ENCODE results near the gene ADRM1. TPM values are rescaled to one million over a fixed set of nuclear protein-coding genes. Genes with fewer than 3 reads are reported as not detected.

ADRM1 gene
- 173 and 200 TPM in 2 replicates for total RNA-seq (2014; rRNA removed; shearing (Covaris generic))
- polyA plus RNA-seq (2015; cell fraction: cytosol; rRNA removed), result 229 and 252 TPM in 2 replicates
- polyA plus RNA-seq (2015; cell fraction: nucleus; rRNA removed), result 83.0 and 101 TPM in 2 replicates

GRCh38 chr20:62302341-62303061, at the start of gene ADRM1:
Gene ADRM1 (plus strand): TSS chr20:62302997. CDS start chr20:62303569, 572 bp downstream.
- DNase-seq (ENCODE audit: low read depth, low spot score), result peak; percentile 97
- in situ Hi-C loops (cut with HindIII; ENCODE audit: low pct_unique_long_range_greater_than_20kb, low sequenced_read_pairs), result no loop called here

GRCh38 chr20:62253398-62253797, 49.4 kb upstream of the ADRM1 start:
- in situ Hi-C loops (cut with HindIII; ENCODE audit: low pct_unique_long_range_greater_than_20kb, low sequenced_read_pairs), result no loop called here
- no peak for DNase-seq (ENCODE audit: low read depth, low spot score)

- DNase-seq (ENCODE audit: low read depth, low spot score), result no peak
- in situ Hi-C loops (cut with HindIII; ENCODE audit: low pct_unique_long_range_greater_than_20kb, low sequenced_read_pairs), result no loop called here
Measured at GRCh38 chr20:62254021-62254724, 48.6 kb upstream of the ADRM1 start.

GRCh38 chr20:62255976-62256375, 46.8 kb upstream of the ADRM1 start:
- in situ Hi-C loops (cut with HindIII; ENCODE audit: low pct_unique_long_range_greater_than_20kb, low sequenced_read_pairs), result no loop called here
- DNase-seq (ENCODE audit: low read depth, low spot score), result no peak

GRCh38 chr20:62258499-62259293, 44.1 kb upstream of the ADRM1 start:
- no peak for DNase-seq (ENCODE audit: low read depth, low spot score)

GRCh38 chr20:62259294-62259565, 43.6 kb upstream of the ADRM1 start:
- in situ Hi-C loops (cut with HindIII; ENCODE audit: low pct_unique_long_range_greater_than_20kb, low sequenced_read_pairs), result no loop called here
- no peak for DNase-seq (ENCODE audit: low read depth, low spot score)

More at GRCh38 chr20:62258499-62259293, 44.1 kb upstream of the ADRM1 start:
- in situ Hi-C loops (cut with HindIII; ENCODE audit: low pct_unique_long_range_greater_than_20kb, low sequenced_read_pairs), result no loop called here

GRCh38 chr20:62262064-62262463, 40.7 kb upstream of the ADRM1 start:
- DNase-seq (ENCODE audit: low read depth, low spot score), result no peak
- in situ Hi-C loops (cut with HindIII; ENCODE audit: low pct_unique_long_range_greater_than_20kb, low sequenced_read_pairs), result no loop called here

- in situ Hi-C loops (cut with HindIII; ENCODE audit: low pct_unique_long_range_greater_than_20kb, low sequenced_read_pairs), result no loop called here
- DNase-seq (ENCODE audit: low read depth, low spot score), result no peak
Measured at GRCh38 chr20:62263396-62263795, 39.4 kb upstream of the ADRM1 start.

- in situ Hi-C loops (cut with HindIII; ENCODE audit: low pct_unique_long_range_greater_than_20kb, low sequenced_read_pairs), result no loop called here
- DNase-seq (ENCODE audit: low read depth, low spot score), result no peak
Measured at GRCh38 chr20:62265365-62265764, 37.4 kb upstream of the ADRM1 start.

GRCh38 chr20:62266340-62266739, 36.5 kb upstream of the ADRM1 start:
- in situ Hi-C loops (cut with HindIII; ENCODE audit: low pct_unique_long_range_greater_than_20kb, low sequenced_read_pairs), result no loop called here
- DNase-seq (ENCODE audit: low read depth, low spot score), result peak; percentile 23

- no peak for DNase-seq (ENCODE audit: low read depth, low spot score)
- in situ Hi-C loops (cut with HindIII; ENCODE audit: low pct_unique_long_range_greater_than_20kb, low sequenced_read_pairs), result no loop called here
Measured at GRCh38 chr20:62266851-62267250, 35.9 kb upstream of the ADRM1 start.

- in situ Hi-C loops (cut with HindIII; ENCODE audit: low pct_unique_long_range_greater_than_20kb, low sequenced_read_pairs), result no loop called here
- DNase-seq (ENCODE audit: low read depth, low spot score), result no peak
Measured at GRCh38 chr20:62267543-62267942, 35.3 kb upstream of the ADRM1 start.

- in situ Hi-C loops (cut with HindIII; ENCODE audit: low pct_unique_long_range_greater_than_20kb, low sequenced_read_pairs), result no loop called here
- DNase-seq (ENCODE audit: low read depth, low spot score), result no peak
Measured at GRCh38 chr20:62268228-62268900, 34.4 kb upstream of the ADRM1 start.

GRCh38 chr20:62269378-62269777, 33.4 kb upstream of the ADRM1 start:
- no peak for DNase-seq (ENCODE audit: low read depth, low spot score)
- in situ Hi-C loops (cut with HindIII; ENCODE audit: low pct_unique_long_range_greater_than_20kb, low sequenced_read_pairs), result no loop called here

GRCh38 chr20:62269871-62270270, 32.9 kb upstream of the ADRM1 start:
- in situ Hi-C loops (cut with HindIII; ENCODE audit: low pct_unique_long_range_greater_than_20kb, low sequenced_read_pairs), result no loop called here
- no peak for DNase-seq (ENCODE audit: low read depth, low spot score)

- in situ Hi-C loops (cut with HindIII; ENCODE audit: low pct_unique_long_range_greater_than_20kb, low sequenced_read_pairs), result no loop called here
- DNase-seq (ENCODE audit: low read depth, low spot score), result no peak
Measured at GRCh38 chr20:62272200-62272599, 30.6 kb upstream of the ADRM1 start.

GRCh38 chr20:62273416-62273815, 29.4 kb upstream of the ADRM1 start:
- no peak for DNase-seq (ENCODE audit: low read depth, low spot score)
- in situ Hi-C loops (cut with HindIII; ENCODE audit: low pct_unique_long_range_greater_than_20kb, low sequenced_read_pairs), result no loop called here
